Cortex of kidney (tissue), 1 donor: ENCODE results near the gene SLC34A3.

Experiments used
- DNase-seq: peaks from one replicate; lab custom pipeline; 2025; lab: John Stamatoyannopoulos, UW

SLC34A3 gene

DNA sequence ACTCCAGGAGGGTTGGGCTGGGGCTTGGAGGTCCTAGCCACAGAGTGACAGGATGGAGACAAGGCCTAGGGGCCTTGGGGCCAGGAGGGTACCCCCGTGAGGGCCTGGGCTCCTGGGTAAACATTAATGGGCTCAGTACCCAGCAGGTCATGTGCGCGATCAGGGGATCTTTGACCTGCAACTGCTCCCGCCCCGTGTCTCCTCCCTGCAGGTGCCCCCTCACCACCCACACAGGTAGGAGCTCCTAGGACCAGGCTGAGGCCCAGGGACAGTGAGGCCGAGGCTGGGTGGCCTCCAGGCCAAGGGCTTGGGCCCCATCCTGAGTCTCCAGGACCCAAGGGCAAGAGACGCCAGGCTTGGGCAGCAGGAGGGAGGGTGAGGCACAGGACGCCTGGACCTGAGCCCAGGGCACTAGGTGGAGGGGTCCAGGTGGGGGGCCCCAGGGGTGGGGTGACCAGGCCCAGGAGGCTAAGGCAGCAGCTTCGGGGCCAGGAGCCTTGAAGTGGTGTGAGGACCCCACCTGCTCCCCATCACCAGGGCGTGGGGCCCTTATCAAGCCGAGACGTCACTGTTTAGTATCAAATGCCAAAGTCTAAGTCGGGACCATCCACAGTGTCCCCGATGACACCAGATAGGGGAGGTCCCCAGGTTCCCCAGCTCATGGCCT lies at the start of gene SLC34A3:
Gene SLC34A3 (plus strand): TSS at position 197 of the 667 bp plus-strand sequence. CDS start 802 bp downstream, outside the sequence.
- DNase-seq, result no peak

DNA sequence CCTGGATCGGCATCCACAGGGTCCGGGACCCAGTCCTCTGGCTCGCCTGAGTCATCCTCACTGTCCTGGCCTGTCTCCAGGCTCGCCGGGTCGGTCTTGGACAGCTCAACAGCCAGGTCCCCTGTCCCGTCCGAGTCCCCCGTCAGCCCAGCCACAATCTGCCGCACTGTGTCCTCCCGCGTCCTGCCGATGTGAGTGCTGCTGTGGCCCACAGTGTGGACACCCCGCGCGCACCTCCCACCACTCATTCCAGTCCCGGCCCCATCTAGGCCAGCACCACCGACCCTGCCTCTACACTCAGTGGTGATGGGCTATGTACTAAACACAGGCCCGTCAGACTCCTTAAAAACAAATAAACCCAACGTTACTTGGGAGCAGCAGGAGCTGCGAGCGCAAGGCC lies 49.0 kb upstream of the SLC34A3 start:
- DNase-seq, result no peak

GRCh38 chr9:137182836-137183235 lies 47.9 kb upstream of the SLC34A3 start:
- no peak for DNase-seq

- no peak for DNase-seq
Measured at GRCh38 chr9:137183980-137184595, 46.6 kb upstream of the SLC34A3 start.

GRCh38 chr9:137184881-137185660 lies 45.6 kb upstream of the SLC34A3 start:
- no peak for DNase-seq

DNA sequence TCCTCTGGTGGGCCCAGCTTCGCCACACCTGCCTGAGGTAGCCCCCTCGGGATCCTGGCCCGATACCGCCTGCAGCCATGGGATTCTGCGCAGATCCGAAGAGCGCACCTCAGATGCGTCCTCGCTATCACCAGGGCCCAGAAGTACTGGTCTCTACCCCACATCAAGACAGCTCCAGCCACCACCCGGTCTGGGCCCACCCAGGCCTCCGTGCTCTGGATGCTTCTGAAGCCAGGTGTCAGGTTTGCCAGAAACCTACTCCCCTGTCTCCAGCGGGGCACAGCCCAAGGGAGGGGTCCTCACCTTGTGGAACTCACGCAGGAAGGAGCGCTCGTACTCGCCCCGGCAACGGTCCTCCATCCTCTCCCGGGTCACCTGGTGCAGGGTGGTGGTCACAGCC lies 44.8 kb upstream of the SLC34A3 start:
- DNase-seq, result no peak

GRCh38 chr9:137186385-137186784 lies 44.3 kb upstream of the SLC34A3 start:
- no peak for DNase-seq

DNA sequence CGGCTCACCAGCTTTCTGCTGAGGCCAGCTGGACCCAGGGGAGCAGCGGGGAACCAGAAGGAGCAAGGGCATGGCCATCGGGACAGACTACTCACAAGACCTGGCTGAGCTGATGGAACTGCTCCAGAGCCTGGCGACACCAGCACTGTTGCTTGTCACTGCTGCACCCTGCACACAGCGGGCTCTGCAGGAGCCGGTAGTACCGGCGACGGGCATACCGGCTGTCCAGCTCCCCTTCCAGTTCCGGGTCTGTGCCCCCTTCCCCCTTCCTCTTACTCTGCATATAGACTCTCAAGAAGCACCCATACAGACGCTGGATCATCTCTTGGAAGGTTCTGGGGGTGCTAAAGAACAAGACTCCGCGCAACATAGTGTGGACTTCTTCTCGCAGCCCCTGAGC lies 43.3 kb upstream of the SLC34A3 start:
- DNase-seq, result no peak

GRCh38 chr9:137188086-137188489 lies 42.6 kb upstream of the SLC34A3 start:
- DNase-seq, result no peak

- peak; percentile 79 for DNase-seq
Measured at GRCh38 chr9:137188490-137189296, 42.0 kb upstream of the SLC34A3 start, which contains the start of the genes ANAPC2 and SSNA1. Gene ANAPC2 (minus strand): TSS chr9:137188560. CDS start chr9:137188532, 28 bp downstream. Gene SSNA1 (plus strand): TSS chr9:137188676. CDS start chr9:137188727, 51 bp downstream.

DNA sequence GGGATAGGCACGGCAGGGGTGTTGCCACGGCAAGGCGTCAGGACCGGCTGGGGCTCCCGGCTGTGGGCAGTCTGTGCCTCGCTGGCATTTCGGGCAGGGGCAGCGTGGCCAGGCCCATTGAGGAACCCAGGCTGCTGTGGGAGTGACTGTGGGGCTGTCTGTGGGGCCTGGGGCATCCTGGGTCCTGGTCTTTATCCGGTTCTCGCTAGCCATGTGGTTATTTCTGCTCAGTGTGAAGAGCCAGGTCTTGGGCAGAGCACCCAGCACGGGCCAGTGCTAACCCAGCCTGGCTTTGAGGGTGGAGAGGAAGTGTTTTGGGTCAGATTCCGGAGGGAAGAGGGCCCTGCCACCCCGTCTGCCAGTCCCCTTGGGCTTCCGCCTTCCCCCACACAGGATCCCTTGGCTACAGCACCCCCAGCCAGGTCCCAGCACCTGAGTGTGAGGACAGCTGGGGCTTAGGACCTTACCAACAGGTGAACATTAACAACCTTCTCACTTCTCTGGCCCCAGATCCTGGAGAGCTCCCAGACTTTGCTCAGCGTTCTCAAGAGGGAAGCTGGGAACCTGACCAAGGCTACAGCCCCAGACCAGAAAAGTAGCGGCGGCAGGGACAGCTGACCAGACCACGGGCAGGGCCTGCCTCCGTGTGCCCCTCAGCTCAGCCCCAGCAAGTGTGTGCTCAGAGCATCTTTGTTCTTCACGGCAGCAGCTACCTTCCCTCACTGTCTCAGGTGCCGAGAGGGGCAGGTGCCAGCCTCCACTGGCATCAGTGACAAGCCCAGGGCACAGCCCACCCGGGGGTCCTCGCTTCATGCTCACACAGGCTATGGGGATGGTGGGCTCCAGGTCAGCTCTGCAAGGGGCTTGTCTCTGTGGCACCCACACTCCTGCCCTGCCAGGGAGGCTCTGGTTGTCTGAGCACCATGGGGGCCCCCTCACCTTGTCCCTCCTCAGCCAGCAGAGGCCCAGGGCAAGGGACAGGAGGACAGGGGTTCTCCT lies 41.1 kb upstream of the SLC34A3 start:
- DNase-seq, result no peak

GRCh38 chr9:137190315-137190856 lies 40.3 kb upstream of the SLC34A3 start:
- DNase-seq, result no peak

GRCh38 chr9:137191245-137191644 lies 39.5 kb upstream of the SLC34A3 start:
- no peak for DNase-seq

DNA sequence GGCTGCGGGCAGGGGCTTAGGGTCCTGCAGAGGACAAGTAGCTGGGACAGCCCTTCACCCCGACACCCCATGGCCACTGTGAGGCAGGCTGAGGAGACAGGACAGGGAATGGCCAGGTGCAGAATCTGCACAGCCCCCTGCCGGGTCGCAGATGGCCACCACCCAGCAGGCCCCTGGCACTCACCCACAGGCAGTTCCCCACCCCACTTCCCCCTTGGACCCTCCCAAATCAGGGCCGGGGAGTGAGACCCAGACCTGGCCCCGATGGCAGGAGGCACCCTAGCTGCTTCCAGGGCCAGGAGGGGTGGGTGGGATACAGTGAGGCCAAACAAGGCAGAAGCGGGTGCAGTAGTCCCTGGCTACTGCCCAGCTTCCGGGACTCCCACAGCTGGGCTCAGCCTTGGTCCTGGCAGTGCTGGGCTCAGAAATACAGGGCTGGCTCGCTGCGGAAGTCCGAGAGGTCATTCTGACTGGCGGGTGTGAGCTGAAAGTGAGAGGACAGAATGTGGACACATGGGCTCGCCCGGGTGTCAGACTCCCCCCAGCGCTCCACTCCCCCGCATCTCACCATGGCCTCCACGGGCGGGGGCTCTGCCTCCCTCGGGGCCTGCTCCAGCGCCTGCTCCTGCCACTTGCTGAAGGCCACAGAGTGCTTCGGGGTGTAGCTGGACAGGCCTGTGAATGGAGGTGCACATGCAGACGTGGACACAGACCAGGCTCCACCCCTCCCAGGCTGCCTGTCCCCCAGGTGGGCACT lies 38.8 kb upstream of the SLC34A3 start:
- no peak for DNase-seq

DNA sequence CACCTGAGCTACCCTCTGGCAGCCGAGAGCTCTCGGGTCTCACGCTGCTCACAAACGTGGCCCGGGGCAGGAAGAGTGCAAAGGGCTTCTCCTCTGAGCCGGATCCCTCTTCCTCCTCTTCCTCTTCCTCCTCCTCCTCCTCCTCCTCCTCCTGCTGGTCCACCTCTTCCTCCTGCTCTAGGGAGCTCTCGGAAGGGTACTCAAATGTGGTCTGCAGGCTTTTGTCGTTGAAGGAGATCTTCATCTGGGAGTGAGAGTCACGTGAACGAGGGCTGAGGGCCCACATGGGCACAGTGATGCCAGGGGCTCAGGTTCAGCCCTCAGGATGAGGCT lies 38.3 kb upstream of the SLC34A3 start:
- DNase-seq, result no peak

DNA sequence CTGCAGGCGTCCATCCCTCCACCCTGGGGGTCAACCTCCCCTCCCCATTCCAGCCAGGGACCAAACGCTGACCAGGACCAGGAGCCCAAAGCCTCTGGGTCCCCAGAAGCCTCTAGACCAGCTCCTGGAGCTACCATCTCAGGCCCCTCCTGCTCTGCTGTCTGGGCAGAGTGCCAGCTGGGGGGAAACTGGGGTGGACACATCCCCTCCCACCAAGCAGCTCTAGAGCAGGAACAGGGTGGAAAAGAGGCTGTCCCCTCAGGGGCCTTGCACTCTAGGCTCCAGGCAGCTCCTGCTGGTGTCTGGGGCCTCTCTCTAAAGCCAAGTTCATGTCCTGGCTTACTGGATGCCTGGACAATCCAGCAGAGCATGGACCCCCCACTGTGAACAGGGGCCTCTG lies 37.8 kb upstream of the SLC34A3 start:
- DNase-seq, result no peak

DNA sequence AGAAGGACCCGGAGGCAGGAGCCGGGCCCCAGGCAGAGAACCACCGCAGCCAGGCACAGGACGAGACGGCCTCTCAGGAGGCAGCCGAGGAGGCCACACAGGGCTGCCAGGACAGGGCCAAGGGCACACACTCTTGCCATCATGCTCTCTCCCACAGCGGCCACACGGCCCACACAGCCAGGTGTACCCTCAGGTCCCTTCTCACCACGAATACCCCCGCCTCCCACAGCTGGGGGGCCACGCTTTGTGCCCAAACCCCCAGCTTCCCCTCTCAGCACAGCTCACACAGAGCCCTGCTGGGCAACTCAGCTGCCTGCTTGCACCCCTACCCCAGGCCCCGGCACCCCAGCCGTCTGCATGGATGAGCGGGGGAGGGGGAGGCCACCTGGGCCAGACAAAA lies 36.9 kb upstream of the SLC34A3 start:
- no peak for DNase-seq

GRCh38 chr9:137194388-137194787 lies 36.3 kb upstream of the SLC34A3 start:
- DNase-seq, result no peak

GRCh38 chr9:137194909-137195308 lies 35.8 kb upstream of the SLC34A3 start:
- DNase-seq, result no peak
